GM13976 (cell line): Measurements from ENCODE around the gene DPF3.

Experiments
- DNase-seq: peaks from one replicate; pipeline ENCODE4 v3.0.0; 2012; ENCODE audit warnings: low spot score
- CTCF ChIP-seq: IDR thresholded peaks from 2 replicates; pipeline ENCODE4 v1.5.1; 2012; ENCODE audit warnings: borderline replicate concordance, mild to moderate bottlenecking; ENCODE audit not compliant: insufficient read depth; ENCODE audit errors: extremely low read depth, missing control alignments, control extremely low read depth
- in situ Hi-C: fragments of 300-500 bp; cut with MboI; formaldehyde crosslinking; loops from one replicate; pipeline ENCODE4 v1.12.0; 2022; ENCODE audit warnings: low sequenced_read_pairs, mixed read lengths, inconsistent platforms; ENCODE audit not compliant: unreplicated experiment

The DPF3 gene

DNA sequence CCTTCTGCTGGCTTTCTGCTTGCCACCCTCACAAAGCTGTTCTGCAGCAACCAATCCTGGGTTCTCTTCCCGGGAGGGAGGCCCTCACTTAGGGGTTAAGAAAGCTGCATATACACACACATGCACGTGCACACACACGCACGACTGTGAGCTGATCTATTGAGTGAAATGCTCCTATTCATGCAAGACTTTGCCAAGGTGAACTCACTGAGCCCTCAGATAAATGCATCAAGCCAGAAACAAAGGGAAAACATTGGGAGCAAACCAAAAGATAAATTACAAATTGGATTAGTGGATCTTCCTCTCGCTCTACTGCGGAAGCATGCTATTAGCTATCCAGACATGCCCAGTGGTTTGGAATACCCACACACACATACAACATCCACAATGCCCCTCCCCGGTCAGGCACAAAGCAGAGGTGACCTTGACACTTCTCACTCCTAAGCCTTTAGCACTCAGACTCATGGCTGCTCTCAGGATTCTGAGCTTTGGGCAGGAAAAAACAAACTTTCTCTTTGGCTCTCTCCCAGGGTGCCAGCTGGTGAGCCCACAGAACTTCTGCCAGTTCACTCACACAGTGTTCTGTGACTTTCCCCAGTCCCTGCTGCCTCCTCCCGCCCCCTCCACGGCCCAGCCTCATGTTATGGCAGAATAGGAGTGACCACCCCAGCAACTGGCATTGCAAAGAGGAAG lies 320.0 kb downstream of the DPF3 start:
- in situ Hi-C loops = no loop called here
- no peak for DNase-seq
- no peak for TF ChIP-seq CTCF
